Measurements from ENCODE around the gene NMNAT3.

Gene NMNAT3

DNA sequence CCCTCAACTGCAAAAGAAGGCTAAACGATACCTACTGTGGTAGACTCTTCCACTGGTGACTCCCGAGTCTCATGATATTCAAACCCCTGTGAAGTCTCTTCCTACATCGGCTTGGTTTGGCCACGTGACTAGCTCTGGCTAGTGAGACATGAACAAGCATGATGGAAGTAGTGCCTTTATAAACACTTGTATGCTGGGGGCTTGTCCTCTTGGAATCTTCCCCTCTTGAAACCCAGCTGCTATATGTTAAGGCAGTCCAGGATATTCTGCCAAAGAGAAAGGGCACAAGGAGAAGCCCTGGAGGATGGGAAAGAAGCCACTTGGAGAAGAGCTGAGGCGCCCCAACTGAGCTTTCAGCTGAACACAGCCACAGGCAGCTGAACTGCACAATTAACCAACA is 154.6 kb downstream of the NMNAT3 start:
- CTCF ChIA-PET: no interaction called here
- POLR2A ChIA-PET: no interaction called here
- TF ChIP-seq, protein P1, sequence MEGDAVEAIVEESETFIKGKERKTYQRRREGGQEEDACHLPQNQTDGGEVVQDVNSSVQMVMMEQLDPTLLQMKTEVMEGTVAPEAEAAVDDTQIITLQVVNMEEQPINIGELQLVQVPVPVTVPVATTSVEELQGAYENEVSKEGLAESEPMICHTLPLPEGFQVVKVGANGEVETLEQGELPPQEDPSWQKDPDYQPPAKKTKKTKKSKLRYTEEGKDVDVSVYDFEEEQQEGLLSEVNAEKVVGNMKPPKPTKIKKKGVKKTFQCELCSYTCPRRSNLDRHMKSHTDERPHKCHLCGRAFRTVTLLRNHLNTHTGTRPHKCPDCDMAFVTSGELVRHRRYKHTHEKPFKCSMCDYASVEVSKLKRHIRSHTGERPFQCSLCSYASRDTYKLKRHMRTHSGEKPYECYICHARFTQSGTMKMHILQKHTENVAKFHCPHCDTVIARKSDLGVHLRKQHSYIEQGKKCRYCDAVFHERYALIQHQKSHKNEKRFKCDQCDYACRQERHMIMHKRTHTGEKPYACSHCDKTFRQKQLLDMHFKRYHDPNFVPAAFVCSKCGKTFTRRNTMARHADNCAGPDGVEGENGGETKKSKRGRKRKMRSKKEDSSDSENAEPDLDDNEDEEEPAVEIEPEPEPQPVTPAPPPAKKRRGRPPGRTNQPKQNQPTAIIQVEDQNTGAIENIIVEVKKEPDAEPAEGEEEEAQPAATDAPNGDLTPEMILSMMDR (IDR thresholded peaks at IDR 0.05; ENCODE audit: control extremely low read depth, extremely low read depth, low read depth, missing control alignments): no peak
- DNase-seq (ENCODE audit: extremely low spot score): no peak

DNA sequence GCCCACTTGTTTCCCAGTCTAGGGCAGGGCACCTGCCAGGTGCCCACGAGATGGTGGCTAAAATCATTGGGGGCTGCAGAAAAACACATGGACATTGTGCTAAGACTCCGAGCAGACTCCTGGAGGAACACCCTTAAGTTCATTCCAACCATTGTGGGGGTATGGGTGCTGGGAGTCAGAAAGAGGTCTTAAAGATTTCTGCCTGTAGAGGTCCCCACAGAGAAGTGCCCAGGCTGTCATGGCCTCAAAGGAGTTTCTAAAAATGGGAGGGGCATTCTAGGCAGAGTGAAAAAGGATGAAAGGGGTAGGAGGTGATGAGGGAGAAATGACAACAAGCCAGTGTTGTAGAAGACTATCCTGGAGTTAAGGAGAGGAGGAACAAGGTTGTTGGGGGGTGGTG is 155.4 kb downstream of the NMNAT3 start:
- ChIA-PET POLR2A (no interaction called here), CTCF (no interaction called here)
- TF ChIP-seq, protein P1 (IDR thresholded peaks at IDR 0.05; ENCODE audit: control extremely low read depth, extremely low read depth, low read depth, missing control alignments): no peak
- DNase-seq (ENCODE audit: extremely low spot score): no peak

DNA sequence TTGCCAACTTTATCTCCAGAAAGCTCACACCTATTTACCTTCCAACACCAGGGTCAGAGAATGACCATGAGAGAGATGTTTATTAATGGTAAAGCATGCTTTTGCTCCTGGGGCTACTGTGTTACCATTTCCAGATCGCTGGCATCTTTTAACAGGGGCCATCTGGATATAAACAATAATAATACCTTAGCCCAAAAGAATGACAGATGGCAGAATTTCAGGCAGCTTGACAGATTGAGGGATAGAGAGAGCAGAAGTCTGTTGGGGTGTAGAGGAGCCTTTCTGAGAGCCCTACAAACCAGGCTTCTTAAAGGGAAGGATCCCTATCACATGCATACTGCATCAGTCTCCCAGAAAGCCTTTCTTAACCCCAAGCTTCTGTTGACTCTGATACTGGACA is 156.0 kb downstream of the NMNAT3 start:
- POLR2A ChIA-PET: no interaction called here
- DNase-seq (ENCODE audit: extremely low spot score): no peak
- TF ChIP-seq, protein P1 (IDR thresholded peaks at IDR 0.05; ENCODE audit: control extremely low read depth, extremely low read depth, low read depth, missing control alignments): no peak
- CTCF ChIA-PET: interaction anchor here (1.5 to 3.4 kb wide), 2 partner anchors 10 to 94 kb away, joined by 3 to 12 read pairs; no protein-coding TSS in a partner anchor

DNA sequence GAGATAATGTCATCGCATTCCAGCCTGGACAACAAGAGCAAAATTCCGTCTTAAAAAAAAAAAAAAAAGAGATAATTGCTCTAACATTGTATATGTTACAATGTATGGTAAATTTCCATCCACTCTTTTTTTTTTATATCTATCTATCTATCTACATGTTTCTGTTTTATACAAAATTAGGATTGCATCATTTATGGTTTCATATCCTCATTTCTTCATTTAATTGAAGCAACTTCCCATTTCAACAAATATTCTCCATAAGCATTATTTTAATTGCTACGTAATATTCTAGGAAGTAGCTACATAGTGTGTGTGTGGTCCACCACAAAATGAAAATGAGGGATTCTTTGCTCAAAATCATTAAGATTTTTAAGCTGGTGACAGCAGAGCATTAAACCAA is 156.6 kb downstream of the NMNAT3 start:
- ChIA-PET CTCF (interaction anchor here (0.6 to 3.4 kb wide), 4 partner anchors 10 to 93 kb away, joined by 3 to 12 read pairs (median 3); no protein-coding TSS in a partner anchor), POLR2A (no interaction called here)
- TF ChIP-seq, protein P1 (IDR thresholded peaks at IDR 0.05; ENCODE audit: control extremely low read depth, extremely low read depth, low read depth, missing control alignments): no peak
- DNase-seq (ENCODE audit: extremely low spot score): no peak

DNA sequence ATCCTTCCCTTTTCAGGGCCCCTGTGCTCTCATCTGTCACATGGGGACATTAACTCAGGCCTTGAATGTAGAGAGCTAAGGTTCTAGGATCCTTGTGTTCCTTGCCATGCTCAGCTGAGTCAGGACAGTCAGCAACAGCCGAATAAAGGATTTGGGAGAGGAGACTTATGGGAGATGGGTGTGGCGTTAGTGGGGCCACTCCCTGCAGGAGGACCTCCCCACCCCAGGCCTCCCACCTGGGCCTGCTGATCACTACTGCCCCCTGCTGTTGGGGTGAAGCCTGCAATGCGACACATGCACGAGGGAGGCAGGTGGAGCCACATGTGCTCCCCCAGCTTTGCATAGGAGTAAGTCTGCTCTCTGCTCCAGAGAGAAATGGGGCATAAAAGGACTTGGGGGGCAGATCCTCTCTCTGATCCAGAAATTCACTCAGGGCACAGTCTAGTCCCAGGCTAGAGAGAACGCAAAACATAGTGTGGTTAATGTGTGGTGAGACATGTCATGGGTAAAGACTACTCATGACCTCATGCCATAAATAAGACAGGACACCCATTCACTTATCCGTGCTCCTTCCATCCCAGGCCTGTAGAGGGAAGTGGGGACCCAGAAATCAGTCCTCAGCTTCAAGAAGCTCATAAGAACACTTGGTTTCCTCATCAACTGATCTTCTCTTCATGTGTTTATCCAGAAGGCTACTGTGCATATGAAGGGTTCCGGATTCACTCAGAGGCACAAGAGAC is 157.6 kb downstream of the NMNAT3 start:
- POLR2A ChIA-PET: no interaction called here
- CTCF ChIA-PET: interaction anchor here (1.1 to 3.4 kb wide), 3 partner anchors 9 to 92 kb away, joined by 3 to 12 read pairs (median 10); no protein-coding TSS in a partner anchor
- peak; percentile 55 for DNase-seq (ENCODE audit: extremely low spot score)
- TF ChIP-seq, protein P1 (IDR thresholded peaks at IDR 0.05; ENCODE audit: control extremely low read depth, extremely low read depth, low read depth, missing control alignments): peak; percentile 14

DNA sequence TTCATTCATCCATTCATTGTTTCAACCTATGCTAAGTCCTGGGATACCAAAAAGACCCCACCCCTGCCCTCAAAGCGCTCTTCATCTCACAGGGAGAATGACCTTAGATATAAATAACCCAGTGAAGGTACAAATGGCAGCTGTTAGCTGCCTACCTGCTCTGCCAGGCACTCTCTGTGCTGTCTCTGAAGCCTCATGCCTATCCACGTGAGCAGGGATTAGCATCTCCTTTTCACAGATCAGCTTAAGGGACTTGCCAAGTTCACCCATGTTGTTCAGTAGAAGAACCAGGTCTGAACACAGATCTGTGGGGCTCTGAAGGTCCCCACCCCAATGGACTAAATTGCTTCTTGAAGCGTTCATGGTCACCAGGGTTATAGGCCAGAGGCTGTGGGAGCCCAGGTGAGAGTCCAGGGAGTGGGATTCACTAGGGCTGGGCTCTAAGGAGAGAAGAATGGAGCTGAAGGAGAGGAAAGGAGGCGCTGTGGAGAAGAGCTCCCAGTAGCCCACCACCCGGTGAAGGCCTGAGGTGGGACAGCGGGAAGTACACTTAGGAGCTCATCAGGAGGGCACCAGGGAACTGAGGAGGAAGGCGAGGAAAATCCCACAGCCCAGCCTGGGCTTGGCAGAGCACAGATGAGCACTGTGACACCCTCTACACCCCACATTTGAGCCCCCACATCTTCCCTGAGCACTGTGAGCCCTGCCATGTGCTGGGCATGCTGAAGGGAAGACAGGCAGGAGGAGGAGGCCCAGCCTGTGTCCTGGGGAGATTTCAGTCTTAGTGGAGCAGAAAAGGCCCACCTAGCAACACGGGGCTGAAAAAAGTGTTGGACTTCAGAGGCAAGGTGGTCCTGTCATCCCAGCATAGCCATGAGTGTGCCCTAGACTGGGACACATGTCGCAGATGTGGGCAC is 158.6 kb downstream of the NMNAT3 start:
- DNase-seq (ENCODE audit: extremely low spot score): no peak
- CTCF ChIA-PET: interaction anchor here (1.2 to 3.4 kb wide), 4 partner anchors 10 to 122 kb away, joined by 3 to 12 read pairs (median 7); no protein-coding TSS in a partner anchor

More for the DNA sequence above, 158.6 kb downstream of the NMNAT3 start:
- TF ChIP-seq, protein P1 (IDR thresholded peaks at IDR 0.05; ENCODE audit: control extremely low read depth, extremely low read depth, low read depth, missing control alignments): no peak
- POLR2A ChIA-PET: no interaction called here

Data from GM10248 (cell line).